Mucosa of stomach (tissue), 1 donor: ENCODE measurements around the gene BICDL1.
"Not testable (repeated sequence)": the region's sequence is repeated elsewhere in the genome, so short reads cannot be mapped to it uniquely, and the experiment has no call there.

Experiments
- H3K27me3 ChIP-seq: one replicate; pipeline ENCODE4 v1.7.0; 2013; ENCODE audit warnings: mild to moderate bottlenecking, low read length; ENCODE audit not compliant: control insufficient read depth, insufficient read depth
- H3K36me3 ChIP-seq: one replicate; pipeline ENCODE4 v1.7.0; 2013; ENCODE audit warnings: low read length; ENCODE audit not compliant: control insufficient read depth, insufficient read depth
- H3K4me1 ChIP-seq: one replicate; pipeline ENCODE4 v1.7.0; 2013; ENCODE audit warnings: mild to moderate bottlenecking, low read length; ENCODE audit not compliant: control insufficient read depth, insufficient read depth
- H3K4me3 ChIP-seq: one replicate; pipeline ENCODE4 v1.7.0; 2013; ENCODE audit warnings: low read length
- H3K9ac ChIP-seq: one replicate; pipeline ENCODE4 v1.7.0; 2013; ENCODE audit warnings: mild to moderate bottlenecking, low read length, moderate library complexity
- H3K9me3 ChIP-seq: one replicate; pipeline ENCODE4 v1.7.0; 2013; ENCODE audit warnings: mild to moderate bottlenecking, low read length, moderate library complexity; ENCODE audit not compliant: control insufficient read depth
- donor health status: Pancreatic carcinoma.

Gene BICDL1

DNA sequence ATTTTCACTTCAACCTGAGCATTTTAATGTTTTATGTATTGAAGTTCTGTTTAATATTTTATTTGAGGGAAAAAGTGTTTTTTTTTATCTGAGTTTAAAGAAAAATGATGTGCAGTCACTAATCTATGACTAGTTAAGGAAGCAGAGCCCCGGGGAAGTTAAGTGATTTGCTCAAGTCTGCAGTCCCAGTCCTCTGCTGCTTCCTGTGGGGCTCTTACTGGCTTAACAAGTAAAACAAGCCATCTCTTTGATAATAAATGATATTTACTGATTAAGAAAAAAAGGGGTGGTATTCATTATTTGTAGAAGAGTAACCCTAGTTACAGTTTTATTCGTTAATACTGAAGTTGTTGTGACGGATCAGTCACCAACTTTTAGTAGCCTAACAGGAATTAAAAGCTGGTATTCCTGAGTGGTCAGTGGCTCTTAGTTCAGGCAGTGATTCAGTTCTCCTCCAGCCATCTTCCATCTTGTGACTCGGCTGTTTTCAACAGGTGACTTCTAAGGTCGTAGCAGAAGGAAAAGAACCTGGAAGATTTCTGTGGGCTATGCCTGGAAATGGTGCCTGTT lies 21.7 kb downstream of the BICDL1 start:
- Histone ChIP-seq H3K27me3 (no peaks in the 10 kb centered on the region), H3K36me3 (no peaks in the 10 kb centered on the region), H3K4me3 (no peak overlapping the region), H3K9me3 (no peaks in the 10 kb centered on the region), H3K4me1 (no peaks in the 10 kb centered on the region), H3K9ac (no peak overlapping the region)

DNA sequence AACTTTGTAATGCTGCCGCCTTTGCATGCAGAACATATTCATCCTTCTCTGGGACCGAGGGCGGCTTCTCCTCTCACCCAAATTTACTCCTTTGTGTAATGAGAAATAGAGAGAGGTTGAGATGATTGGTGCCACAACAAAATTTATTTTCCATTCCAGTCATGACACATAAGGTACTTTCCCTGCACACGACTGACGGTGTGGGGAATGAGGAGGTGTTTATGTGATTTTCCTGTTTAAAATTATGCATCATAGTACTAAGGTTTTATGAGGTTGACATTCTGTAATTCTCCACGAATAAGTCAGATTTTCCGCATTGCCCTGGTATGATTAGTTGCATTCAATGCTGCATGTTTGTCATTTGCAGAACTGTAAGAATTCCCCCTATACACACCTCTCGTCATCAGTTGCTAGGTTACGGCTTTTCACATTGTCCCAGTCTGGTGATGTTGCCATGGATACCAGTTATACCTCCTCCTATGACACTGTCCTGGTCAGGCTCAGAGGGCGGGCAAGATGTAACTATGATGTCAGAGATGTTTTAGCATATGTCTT lies 23.1 kb downstream of the BICDL1 start:
- no peaks in the 10 kb centered on the region for H3K4me1 ChIP-seq
- H3K4me3 ChIP-seq: no peak overlapping the region
- no peaks in the 10 kb centered on the region for H3K36me3 ChIP-seq
- no peaks in the 10 kb centered on the region for H3K9me3 ChIP-seq
- no peaks in the 10 kb centered on the region for H3K27me3 ChIP-seq
- H3K9ac ChIP-seq: no peak overlapping the region

DNA sequence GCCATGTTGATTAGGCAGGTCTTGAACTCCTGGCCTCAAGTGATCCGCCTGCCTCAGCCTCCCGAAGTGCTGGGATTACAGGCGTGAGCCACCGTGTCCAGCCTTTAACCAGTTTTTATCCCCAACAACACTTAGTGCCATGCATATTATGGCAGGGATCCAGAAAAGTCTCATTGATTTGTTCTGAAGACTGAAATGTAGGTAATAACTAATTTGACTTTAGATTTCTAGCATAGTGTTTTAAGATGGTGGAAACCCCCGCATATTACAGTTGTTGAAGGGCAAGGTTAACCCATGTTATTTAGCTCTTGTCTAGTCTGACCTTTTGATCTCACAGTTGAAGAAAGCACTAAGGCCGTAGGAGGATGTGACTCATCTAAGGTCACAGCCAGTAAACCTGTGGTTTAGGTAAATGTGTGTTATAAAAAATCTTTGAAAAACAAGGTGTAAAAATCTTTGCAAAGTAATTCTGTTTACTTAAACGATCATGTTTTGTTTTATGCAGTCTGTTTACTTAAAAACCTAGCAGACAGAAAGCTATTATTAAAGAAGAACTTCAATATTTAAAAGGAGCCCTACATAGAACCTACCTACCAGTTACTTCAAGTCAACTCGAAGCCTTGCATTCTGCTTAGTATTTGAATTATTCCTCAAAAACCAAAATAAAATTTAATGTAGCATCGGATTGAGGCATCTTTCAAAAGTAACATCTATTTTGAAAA lies 24.8 kb downstream of the BICDL1 start:
- no peaks in the 10 kb centered on the region for H3K4me1 ChIP-seq
- H3K4me3 ChIP-seq: no peak overlapping the region
- H3K36me3 ChIP-seq: no peaks in the 10 kb centered on the region
- no peaks in the 10 kb centered on the region for H3K9me3 ChIP-seq
- H3K9ac ChIP-seq: no peak overlapping the region
- no peaks in the 10 kb centered on the region for H3K27me3 ChIP-seq

DNA sequence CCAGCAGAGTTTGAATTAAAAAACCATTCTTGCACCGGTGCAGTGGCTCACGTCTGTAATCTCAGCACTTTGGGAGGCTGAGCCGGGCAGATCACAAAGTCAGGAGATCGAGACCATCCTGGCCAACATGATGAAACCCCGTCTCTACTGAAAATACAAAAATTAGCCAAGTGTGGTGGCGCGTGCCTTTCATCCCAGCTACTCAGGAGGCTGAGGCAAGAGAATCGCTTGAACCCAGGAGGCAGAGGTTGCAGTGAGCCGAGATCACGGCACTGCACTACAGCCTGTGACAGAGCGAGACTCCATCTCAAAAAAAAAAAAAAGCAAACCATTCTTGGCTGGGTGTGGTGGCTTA lies 25.3 kb downstream of the BICDL1 start:
- H3K27me3 ChIP-seq, H3K9ac ChIP-seq, H3K36me3 ChIP-seq, H3K9me3 ChIP-seq, H3K4me1 ChIP-seq, H3K4me3 ChIP-seq: not testable (repeated sequence)

DNA sequence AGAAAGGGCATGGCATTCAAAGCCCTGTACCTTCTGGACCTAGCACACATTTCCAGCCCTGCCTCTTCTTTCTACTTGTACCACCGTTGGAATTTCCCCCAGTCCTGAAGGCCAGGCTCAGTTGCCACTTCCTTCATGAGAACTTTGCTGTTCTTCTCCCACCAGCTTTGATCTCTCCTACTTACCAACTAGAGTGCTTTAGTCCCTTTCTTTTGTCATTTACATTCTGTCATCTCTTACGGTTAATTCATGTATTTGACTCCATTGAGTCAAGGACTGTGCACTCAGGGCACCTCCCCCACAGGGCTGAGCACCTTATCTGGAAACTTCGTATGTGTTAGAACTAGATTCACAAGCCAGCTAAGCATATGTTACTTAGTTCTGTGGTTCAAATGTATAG lies 26.3 kb downstream of the BICDL1 start:
- H3K4me3 ChIP-seq: no peak overlapping the region
- H3K9me3 ChIP-seq: no peaks in the 10 kb centered on the region
- H3K4me1 ChIP-seq: no peaks in the 10 kb centered on the region
- no peak overlapping the region for H3K9ac ChIP-seq
- no peaks in the 10 kb centered on the region for H3K36me3 ChIP-seq
- H3K27me3 ChIP-seq: no peaks in the 10 kb centered on the region

DNA sequence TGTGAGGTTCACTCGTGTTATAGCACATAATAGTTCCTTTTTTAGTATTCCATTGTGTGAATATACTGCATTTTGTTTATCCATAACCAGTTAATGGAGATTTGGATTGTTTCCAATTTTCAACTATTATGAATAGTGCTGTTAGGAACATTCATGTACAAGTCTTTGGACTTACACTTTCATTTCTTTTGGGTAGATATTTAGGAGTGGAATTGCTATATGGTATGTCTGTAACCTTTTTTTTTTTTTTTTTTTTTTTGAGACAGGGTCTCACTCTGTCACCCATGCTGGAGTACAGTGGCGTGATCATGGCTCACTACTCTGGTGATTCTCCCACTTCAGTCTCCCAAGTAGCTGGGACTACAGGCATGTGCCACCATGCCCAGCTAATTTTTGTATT lies 27.2 kb downstream of the BICDL1 start:
- not testable (repeated sequence) for H3K27me3 ChIP-seq, H3K4me3 ChIP-seq, H3K4me1 ChIP-seq, H3K36me3 ChIP-seq, H3K9ac ChIP-seq, H3K9me3 ChIP-seq

DNA sequence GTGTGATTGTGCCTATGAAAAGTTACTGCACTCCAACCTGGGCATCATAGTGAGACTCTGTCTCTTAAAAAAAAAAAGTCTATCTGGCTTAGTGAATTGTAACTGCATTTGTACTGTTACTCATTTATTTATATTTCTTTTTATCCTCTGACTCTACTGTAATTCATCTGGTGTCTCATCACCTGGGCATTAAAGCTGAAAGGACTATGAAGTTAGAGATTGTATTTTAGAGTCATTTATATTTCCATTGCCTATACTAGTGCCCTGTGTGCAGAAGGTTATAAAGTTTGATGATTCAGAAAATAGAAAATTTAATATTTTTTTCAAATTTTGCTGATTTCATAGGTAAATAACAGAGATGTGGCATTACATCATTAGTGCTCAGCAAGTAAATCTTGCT lies 30.2 kb downstream of the BICDL1 start:
- Histone ChIP-seq H3K4me1 (no peaks in the 10 kb centered on the region), H3K9me3 (no peaks in the 10 kb centered on the region), H3K36me3 (no peaks in the 10 kb centered on the region), H3K4me3 (no peak overlapping the region), H3K9ac (no peak overlapping the region), H3K27me3 (no peaks in the 10 kb centered on the region)

DNA sequence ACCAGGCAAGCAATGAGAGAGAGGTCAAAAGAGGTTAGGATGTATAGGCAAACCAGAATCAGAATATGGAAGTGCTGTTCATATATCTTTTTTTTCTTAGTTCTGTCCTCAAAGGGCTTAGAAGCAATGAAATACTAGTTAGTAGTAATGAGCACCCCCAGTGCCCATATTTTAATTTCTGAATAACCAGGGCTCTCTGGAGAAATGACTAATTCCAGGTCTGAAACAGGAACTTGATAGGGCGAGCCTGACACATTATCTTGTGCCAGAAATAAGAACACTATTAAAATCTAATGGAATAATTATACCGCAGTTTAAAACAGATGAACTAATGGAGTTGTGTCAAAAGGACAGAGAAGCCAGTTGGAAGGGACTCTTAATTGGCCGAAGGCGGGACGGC lies 30.9 kb downstream of the BICDL1 start:
- H3K27me3 ChIP-seq: no peaks in the 10 kb centered on the region
- no peaks in the 10 kb centered on the region for H3K36me3 ChIP-seq
- no peak overlapping the region for H3K9ac ChIP-seq
- H3K4me1 ChIP-seq: no peaks in the 10 kb centered on the region
- H3K4me3 ChIP-seq: no peak overlapping the region
- H3K9me3 ChIP-seq: no peaks in the 10 kb centered on the region

DNA sequence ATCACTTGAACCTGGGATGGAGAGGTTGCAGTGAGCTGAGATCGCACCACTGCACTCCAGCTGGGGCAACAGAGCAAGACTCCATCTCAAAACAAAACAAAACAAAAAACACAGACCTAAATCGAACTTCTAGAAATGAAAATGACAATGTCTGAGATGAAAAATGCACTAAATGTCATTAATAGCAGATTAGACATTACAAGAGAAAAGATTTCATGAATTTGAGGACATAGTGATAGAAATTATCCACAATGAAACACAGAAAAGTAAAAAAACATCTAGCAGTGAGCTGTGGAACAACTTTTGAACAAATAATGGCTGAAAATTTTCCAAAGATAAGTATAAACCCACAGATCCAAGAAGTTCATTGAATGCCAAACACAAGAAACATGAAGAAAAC lies 35.2 kb downstream of the BICDL1 start:
- H3K27me3 ChIP-seq: no peaks in the 10 kb centered on the region
- H3K9me3 ChIP-seq: no peaks in the 10 kb centered on the region
- H3K4me3 ChIP-seq: no peak overlapping the region
- no peaks in the 10 kb centered on the region for H3K4me1 ChIP-seq
- H3K9ac ChIP-seq: no peak overlapping the region
- H3K36me3 ChIP-seq: no peaks in the 10 kb centered on the region

DNA sequence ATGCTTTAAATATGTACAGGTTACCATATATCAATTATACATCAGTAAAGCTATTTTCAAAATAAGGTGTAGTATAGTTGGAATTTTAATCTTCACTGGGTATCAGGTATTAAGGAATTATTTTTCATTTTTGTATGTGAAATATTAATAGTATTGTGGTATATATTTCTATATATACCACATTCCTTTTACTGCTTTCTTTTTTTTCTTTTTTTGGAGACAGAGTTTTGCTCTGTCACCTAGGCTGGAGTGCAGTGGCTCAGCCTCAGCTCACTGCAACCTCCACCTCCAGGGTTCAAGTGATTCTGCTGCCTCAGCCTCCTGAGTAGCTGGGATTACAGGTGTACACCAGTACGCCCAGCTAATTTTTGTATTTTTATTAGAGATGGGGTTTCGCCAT lies 36.6 kb downstream of the BICDL1 start:
- no peaks in the 10 kb centered on the region for H3K9me3 ChIP-seq
- no peaks in the 10 kb centered on the region for H3K27me3 ChIP-seq
- H3K4me3 ChIP-seq: no peak overlapping the region
- no peaks in the 10 kb centered on the region for H3K4me1 ChIP-seq
- H3K36me3 ChIP-seq: no peaks in the 10 kb centered on the region
- H3K9ac ChIP-seq: no peak overlapping the region

DNA sequence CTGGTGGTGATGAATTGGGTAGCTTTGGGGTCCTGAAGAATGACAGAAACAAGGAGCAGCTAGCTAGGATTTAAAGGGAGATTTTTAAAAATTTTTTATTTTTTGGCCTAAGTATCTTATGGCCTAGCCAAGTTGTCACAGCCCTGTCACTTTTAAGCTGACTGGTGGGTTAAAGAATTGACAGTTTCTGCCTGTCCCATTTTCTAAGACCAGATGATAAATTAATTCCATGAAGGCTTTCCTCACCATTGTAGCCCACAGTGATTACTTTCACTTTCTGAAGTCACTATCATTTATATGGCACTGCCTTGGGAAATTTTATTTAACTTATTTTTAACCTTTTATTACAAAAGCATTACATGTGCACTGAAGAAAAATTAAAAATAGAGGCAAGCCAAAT lies 43.2 kb downstream of the BICDL1 start:
- H3K36me3 ChIP-seq: no peaks in the 10 kb centered on the region
- H3K27me3 ChIP-seq: no peaks in the 10 kb centered on the region
- H3K4me3 ChIP-seq: no peak overlapping the region
- no peaks in the 10 kb centered on the region for H3K9me3 ChIP-seq
- H3K9ac ChIP-seq: no peak overlapping the region
- H3K4me1 ChIP-seq: no peaks in the 10 kb centered on the region

DNA sequence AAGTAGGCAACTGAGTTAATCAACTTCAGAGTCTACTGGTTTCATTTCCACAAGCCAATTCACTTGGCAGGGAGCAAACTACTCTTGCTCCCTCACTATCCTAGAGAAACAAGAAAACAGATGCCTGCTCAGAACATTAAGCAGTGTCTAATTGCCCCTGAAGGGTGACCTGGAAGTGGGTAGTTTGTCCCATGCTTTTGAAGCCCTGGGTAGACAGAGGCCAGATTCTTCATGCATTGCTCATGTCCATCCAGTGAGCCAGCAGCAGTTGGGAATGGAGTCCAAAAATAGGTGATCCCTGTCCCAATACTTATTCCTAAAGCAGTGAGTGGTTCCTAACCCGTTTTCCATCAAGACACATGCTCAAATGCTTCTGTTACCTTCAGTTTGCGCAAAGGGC lies 48.8 kb downstream of the BICDL1 start:
- Histone ChIP-seq H3K4me3 (no peak overlapping the region), H3K9ac (no peak overlapping the region), H3K36me3 (no peaks in the 10 kb centered on the region), H3K9me3 (no peaks in the 10 kb centered on the region), H3K27me3 (no peaks in the 10 kb centered on the region), H3K4me1 (peaks cover 11% of the 10 kb centered on the region)

DNA sequence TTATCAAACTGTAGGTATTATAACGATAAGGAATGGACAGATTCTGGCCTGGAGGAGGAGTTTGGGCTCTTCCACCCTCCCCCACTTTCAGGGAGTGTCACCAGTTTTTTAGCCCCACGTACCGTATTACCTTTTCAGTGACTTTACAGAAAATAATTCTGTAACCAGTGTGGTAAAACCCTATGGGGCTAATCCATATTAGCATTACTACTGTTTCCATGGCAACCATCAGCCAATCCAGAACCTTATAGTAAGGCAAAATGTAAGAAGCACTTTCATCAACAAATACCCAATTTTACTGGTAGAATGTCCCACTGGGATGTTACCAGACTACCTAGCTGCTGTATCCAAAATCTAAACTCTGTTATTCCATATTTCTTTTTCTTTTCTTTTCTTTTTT lies 50.7 kb downstream of the BICDL1 start:
- Histone ChIP-seq H3K36me3 (no peaks in the 10 kb centered on the region), H3K9me3 (no peaks in the 10 kb centered on the region), H3K9ac (no peak overlapping the region), H3K27me3 (no peaks in the 10 kb centered on the region), H3K4me3 (no peak overlapping the region), H3K4me1 (peaks cover 23% of the 10 kb centered on the region)
